ENCODE measurements around the gene TNS3. TPM values are rescaled to one million over a fixed set of nuclear protein-coding genes. Genes with fewer than 3 reads are reported as not detected.

The TNS3 gene
- total and polyA plus RNA-seq, 9 of the 15 experiments (the other 6 are each of a cell fraction or from before 2014, with no cell fraction given), result 0.20 TPM; not detected in 8

- 3% methylated on average over 11 of the region's 11 CpGs for WGBS (ENCODE audit: insufficient coverage, low coverage, missing lambda C conversion rate)
- H3K4me1 ChIP-seq (replicated peaks in 1 of 2; ENCODE audit: control insufficient read depth in 2 of 2, insufficient read depth in 2 of 2, low read length in 2 of 2), result no peaks in the 10 kb centered on the region
- H3K9me3 ChIP-seq (replicated peaks; ENCODE audit: control insufficient read depth, insufficient read depth, low read depth, low read length), result no peaks in the 10 kb centered on the region
- no peak overlapping the region for H3K27ac ChIP-seq (ENCODE audit: extremely low read depth, low read depth, low read length)
- H2AFZ ChIP-seq (ENCODE audit: low read depth, low read length), result no peak overlapping the region
- no peaks in the 10 kb centered on the region for H3K36me3 ChIP-seq (ENCODE audit: control insufficient read depth, insufficient read depth, low read length)
- no peak overlapping the region for H3K4me3 ChIP-seq
- intact Hi-C loops (cut with micrococcal nuclease), result no loop called here
- CTCF ChIA-PET (ENCODE audit: low intra/inter-chr PET ratio), result no interaction called here
- no TSS peak for BruUV-seq (replicated peaks)
- H4K20me1 ChIP-seq (replicated peaks; ENCODE audit: control insufficient read depth, insufficient read depth, low read length), result no peaks in the 10 kb centered on the region
- no peaks in the 10 kb centered on the region for H3K9me1 ChIP-seq (ENCODE audit: control insufficient read depth, insufficient read depth, low read length)
- ATAC-seq (no peak), FAIRE-seq (no peak), DNase-seq (ENCODE audit: extremely low read depth in 1 of 4, low spot score in 3 of 4) (no peak)
- in situ Hi-C loops (cut with MboI), result no loop called here
- H3K79me2 ChIP-seq (ENCODE audit: control insufficient read depth, insufficient read depth, low read length), result no peaks in the 10 kb centered on the region
- TF ChIP-seq CREB3L1 (IDR thresholded peaks at IDR 0.05; ENCODE audit: borderline replicate concordance, low read depth), result no peak
- no peak for TF ChIP-seq RAD21 (CRISPR knock-in tag; conservative IDR thresholded peaks at IDR 0.05 in 1 of 2, IDR thresholded peaks at IDR 0.05 in 1 of 2)
- no peak for TF ChIP-seq USF2 (CRISPR knock-in tag; IDR thresholded peaks at IDR 0.05)
- TF ChIP-seq XRCC3 (IDR thresholded peaks at IDR 0.05), result no peak
- TF ChIP-seq HDGF (IDR thresholded peaks at IDR 0.05), result no peak
- no peak for TF ChIP-seq LCOR (CRISPR knock-in tag; IDR thresholded peaks at IDR 0.05)
- no peak overlapping the region for H3K9ac ChIP-seq (ENCODE audit: insufficient read depth in 1 of 2, low read depth in 2 of 2, low read length in 2 of 2)
- no peak overlapping the region for H3K4me2 ChIP-seq (ENCODE audit: insufficient read depth, low read length)
- H3K27me3 ChIP-seq (ENCODE audit: control insufficient read depth in 2 of 2, insufficient read depth in 2 of 2, low read length in 2 of 2), result peaks cover 2 to 46% of the 10 kb centered on the region in 2 experiments; a peak in 3 of 5 replicates
- POLR2A ChIA-PET, result interaction anchor here (1.0 kb wide), 1 partner anchor 17 kb away, joined by 3 read pairs; no protein-coding TSS in a partner anchor
Measured at GRCh38 chr7:47583739-47584535, 2.0 kb upstream of the TNS3 start.
